ENCODE measurements around the gene IGFBP2.

GRCh38 chr2:216664593-216665034, 31.4 kb downstream of the IGFBP2 start:
- TF ChIP-seq CTCF (IDR thresholded peaks at IDR 0.05) (peak; percentile 41), EP300 (IDR thresholded peaks at IDR 0.05; ENCODE audit: borderline replicate concordance in 1 of 2, low read depth in 1 of 2, low read length in 1 of 2) (no peak), NRF1 (IDR thresholded peaks at IDR 0.05; ENCODE audit: low read depth, low read length) (no peak), EZH2phosphoT487 (IDR thresholded peaks at IDR 0.05; ENCODE audit: borderline replicate concordance, low read depth) (no peak), GABPA (IDR thresholded peaks at IDR 0.05; ENCODE audit: low read depth) (no peak)
- TF ChIP-seq, protein P1, sequence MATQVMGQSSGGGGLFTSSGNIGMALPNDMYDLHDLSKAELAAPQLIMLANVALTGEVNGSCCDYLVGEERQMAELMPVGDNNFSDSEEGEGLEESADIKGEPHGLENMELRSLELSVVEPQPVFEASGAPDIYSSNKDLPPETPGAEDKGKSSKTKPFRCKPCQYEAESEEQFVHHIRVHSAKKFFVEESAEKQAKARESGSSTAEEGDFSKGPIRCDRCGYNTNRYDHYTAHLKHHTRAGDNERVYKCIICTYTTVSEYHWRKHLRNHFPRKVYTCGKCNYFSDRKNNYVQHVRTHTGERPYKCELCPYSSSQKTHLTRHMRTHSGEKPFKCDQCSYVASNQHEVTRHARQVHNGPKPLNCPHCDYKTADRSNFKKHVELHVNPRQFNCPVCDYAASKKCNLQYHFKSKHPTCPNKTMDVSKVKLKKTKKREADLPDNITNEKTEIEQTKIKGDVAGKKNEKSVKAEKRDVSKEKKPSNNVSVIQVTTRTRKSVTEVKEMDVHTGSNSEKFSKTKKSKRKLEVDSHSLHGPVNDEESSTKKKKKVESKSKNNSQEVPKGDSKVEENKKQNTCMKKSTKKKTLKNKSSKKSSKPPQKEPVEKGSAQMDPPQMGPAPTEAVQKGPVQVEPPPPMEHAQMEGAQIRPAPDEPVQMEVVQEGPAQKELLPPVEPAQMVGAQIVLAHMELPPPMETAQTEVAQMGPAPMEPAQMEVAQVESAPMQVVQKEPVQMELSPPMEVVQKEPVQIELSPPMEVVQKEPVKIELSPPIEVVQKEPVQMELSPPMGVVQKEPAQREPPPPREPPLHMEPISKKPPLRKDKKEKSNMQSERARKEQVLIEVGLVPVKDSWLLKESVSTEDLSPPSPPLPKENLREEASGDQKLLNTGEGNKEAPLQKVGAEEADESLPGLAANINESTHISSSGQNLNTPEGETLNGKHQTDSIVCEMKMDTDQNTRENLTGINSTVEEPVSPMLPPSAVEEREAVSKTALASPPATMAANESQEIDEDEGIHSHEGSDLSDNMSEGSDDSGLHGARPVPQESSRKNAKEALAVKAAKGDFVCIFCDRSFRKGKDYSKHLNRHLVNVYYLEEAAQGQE (IDR thresholded peaks at IDR 0.05; ENCODE audit: low read depth, low read length) = no peak
- TF ChIP-seq, protein P2, sequence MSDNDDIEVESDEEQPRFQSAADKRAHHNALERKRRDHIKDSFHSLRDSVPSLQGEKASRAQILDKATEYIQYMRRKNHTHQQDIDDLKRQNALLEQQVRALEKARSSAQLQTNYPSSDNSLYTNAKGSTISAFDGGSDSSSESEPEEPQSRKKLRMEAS (IDR thresholded peaks at IDR 0.05; ENCODE audit: low read depth) = no peak
